Activated CD4-positive, alpha-beta T cell treated with anti-CD3 and anti-CD28 coated beads for 36 hours (primary cell): ENCODE data around the gene ZNF574. TPM values are rescaled to one million over a fixed set of nuclear protein-coding genes. Genes with fewer than 3 reads are reported as not detected.

Experiments used
- ATAC-seq: fragments of 200-7000 bp; cut with Tn5 transposase; one replicate; pipeline ENCODE4 v1.10.0; 2021; ENCODE audit warnings: mild to moderate bottlenecking, moderate library complexity
- CTCF ChIA-PET: fragments of 350-600 bp; sonication (Branson Sonifier 250); formaldehyde crosslinking; loops from one replicate; lab custom pipeline; 2021; ENCODE audit warnings: antibody characterized with exemption; lab: Charles Lee
- POLR2A ChIA-PET: fragments of 350-600 bp; sonication (Branson Sonifier 250); formaldehyde crosslinking; loops from one replicate; lab custom pipeline; 2021; ENCODE audit warnings: antibody characterized with exemption, inconsistent platforms; lab: Charles Lee
- DNase-seq: peaks from one replicate; pipeline ENCODE4 v3.0.0-alpha.2; 2020
- H3K27ac Mint-ChIP-seq: one replicate; pipeline ENCODE4 v1.8.0; 2021; ENCODE audit warnings: mixed read lengths
- H3K27me3 Mint-ChIP-seq: one replicate; pipeline ENCODE4 v1.8.0; 2021; ENCODE audit warnings: mixed read lengths
- H3K36me3 Mint-ChIP-seq: one replicate; pipeline ENCODE4 v1.8.0; 2021; ENCODE audit warnings: low read depth, mixed read lengths
- H3K4me1 Mint-ChIP-seq: one replicate; pipeline ENCODE4 v1.8.0; 2021; ENCODE audit warnings: mixed read lengths
- H3K4me3 Mint-ChIP-seq: one replicate; pipeline ENCODE4 v1.8.0; 2021; ENCODE audit warnings: mild to moderate bottlenecking, moderate library complexity, mixed read lengths
- H3K9me3 Mint-ChIP-seq: one replicate; pipeline ENCODE4 v1.8.0; 2021; ENCODE audit warnings: low read depth, mixed read lengths
- intact Hi-C, 2 experiments: fragments of 100-400 bp; cut with DNase I in 1 of 2; cut with micrococcal nuclease in 1 of 2; formaldehyde crosslinking; loops; one replicate each; pipeline versions ENCODE4 v1.14.2 to v1.15.1; 2022 to 2024; cut with DNase I, micrococcal nuclease
- total RNA-seq, 2 experiments: library from RNA; stranded (reverse); gene quantifications; one replicate each; pipeline ENCODE4 v1.2.3, GENCODE V29; 2021

Gene ZNF574
- total RNA-seq, 2 experiments from 2014 or later = 10.7 to 14.8 TPM

GRCh38 chr19:42059196-42059595 lies 16.8 kb upstream of the ZNF574 start:
- Mint-ChIP-seq H3K4me1 (no peaks in the 10 kb centered on the region), H3K27ac (no peak overlapping the region), H3K36me3 (no peaks in the 10 kb centered on the region), H3K4me3 (no peak overlapping the region), H3K9me3 (no peaks in the 10 kb centered on the region), H3K27me3 (no peaks in the 10 kb centered on the region)
- POLR2A ChIA-PET = no interaction called here
- no peak for DNase-seq
- no peak for ATAC-seq
- intact Hi-C loops = no loop called here
- CTCF ChIA-PET = no interaction called here

- ChIA-PET POLR2A (no interaction called here), CTCF (interaction anchor here (0.6 kb wide), 1 partner anchor 569 kb away, joined by 3 read pairs; no protein-coding TSS in a partner anchor)
- H3K4me3 Mint-ChIP-seq = no peak overlapping the region
- no peaks in the 10 kb centered on the region for H3K36me3 Mint-ChIP-seq
- H3K27ac Mint-ChIP-seq = no peak overlapping the region
- no peaks in the 10 kb centered on the region for H3K9me3 Mint-ChIP-seq
- no peaks in the 10 kb centered on the region for H3K4me1 Mint-ChIP-seq
- no peaks in the 10 kb centered on the region for H3K27me3 Mint-ChIP-seq
- DNase-seq = no peak
- ATAC-seq = no peak
- intact Hi-C loops = no loop called here
Measured at GRCh38 chr19:42060117-42060516, 15.8 kb upstream of the ZNF574 start.

GRCh38 chr19:42062381-42062780 lies 13.6 kb upstream of the ZNF574 start:
- intact Hi-C loops = no loop called here
- no peak overlapping the region for H3K4me3 Mint-ChIP-seq
- H3K9me3 Mint-ChIP-seq = no peaks in the 10 kb centered on the region
- no peaks in the 10 kb centered on the region for H3K27me3 Mint-ChIP-seq
- ChIA-PET POLR2A (no interaction called here), CTCF (no interaction called here)
- H3K36me3 Mint-ChIP-seq = no peaks in the 10 kb centered on the region
- ATAC-seq (no peak), DNase-seq (no peak)
- H3K4me1 Mint-ChIP-seq = no peaks in the 10 kb centered on the region
- H3K27ac Mint-ChIP-seq = no peak overlapping the region

- DNase-seq (no peak), ATAC-seq (no peak)
- no peaks in the 10 kb centered on the region for H3K9me3 Mint-ChIP-seq
- no peaks in the 10 kb centered on the region for H3K36me3 Mint-ChIP-seq
- ChIA-PET CTCF (interaction anchor here (0.5 kb wide), 1 partner anchor 311 kb away, joined by 4 read pairs; no protein-coding TSS in a partner anchor), POLR2A (no interaction called here)
- H3K4me1 Mint-ChIP-seq = no peaks in the 10 kb centered on the region
- intact Hi-C loops = no loop called here
- H3K4me3 Mint-ChIP-seq = no peak overlapping the region
- no peak overlapping the region for H3K27ac Mint-ChIP-seq
- H3K27me3 Mint-ChIP-seq = no peaks in the 10 kb centered on the region
Measured at GRCh38 chr19:42064432-42064831, 11.5 kb upstream of the ZNF574 start.

- no peak overlapping the region for H3K27ac Mint-ChIP-seq
- ChIA-PET POLR2A (no interaction called here), CTCF (no interaction called here)
- H3K27me3 Mint-ChIP-seq = no peaks in the 10 kb centered on the region
- DNase-seq = no peak
- no peaks in the 10 kb centered on the region for H3K36me3 Mint-ChIP-seq
- no peak overlapping the region for H3K4me3 Mint-ChIP-seq
- no peaks in the 10 kb centered on the region for H3K9me3 Mint-ChIP-seq
- H3K4me1 Mint-ChIP-seq = no peaks in the 10 kb centered on the region
- intact Hi-C loops = no loop called here
- ATAC-seq = no peak
Measured at GRCh38 chr19:42065051-42065450, 10.9 kb upstream of the ZNF574 start.

GRCh38 chr19:42065511-42065910 lies 10.5 kb upstream of the ZNF574 start:
- Mint-ChIP-seq H3K4me1 (no peaks in the 10 kb centered on the region), H3K36me3 (no peaks in the 10 kb centered on the region), H3K27me3 (no peaks in the 10 kb centered on the region), H3K27ac (no peak overlapping the region), H3K9me3 (no peaks in the 10 kb centered on the region), H3K4me3 (no peak overlapping the region)
- ATAC-seq (no peak), DNase-seq (no peak)
- ChIA-PET CTCF (no interaction called here), POLR2A (no interaction called here)
- intact Hi-C loops = no loop called here

GRCh38 chr19:42066075-42066754 lies 9.8 kb upstream of the ZNF574 start:
- H3K36me3 Mint-ChIP-seq = no peaks in the 10 kb centered on the region
- H3K4me3 Mint-ChIP-seq = no peak overlapping the region
- no peak overlapping the region for H3K27ac Mint-ChIP-seq
- intact Hi-C loops = no loop called here
- no peaks in the 10 kb centered on the region for H3K27me3 Mint-ChIP-seq
- no peaks in the 10 kb centered on the region for H3K9me3 Mint-ChIP-seq
- peak; percentile 16 for ATAC-seq
- CTCF ChIA-PET = no interaction called here
- POLR2A ChIA-PET = no interaction called here
- H3K4me1 Mint-ChIP-seq = no peaks in the 10 kb centered on the region
- DNase-seq = no peak

GRCh38 chr19:42067315-42067888 lies 8.6 kb upstream of the ZNF574 start:
- DNase-seq (no peak), ATAC-seq (no peak)
- Mint-ChIP-seq H3K4me3 (no peak overlapping the region), H3K9me3 (no peaks in the 10 kb centered on the region), H3K4me1 (no peaks in the 10 kb centered on the region), H3K27ac (no peak overlapping the region), H3K36me3 (no peaks in the 10 kb centered on the region), H3K27me3 (no peaks in the 10 kb centered on the region)
- intact Hi-C loops = no loop called here
- ChIA-PET CTCF (no interaction called here), POLR2A (no interaction called here)

- Mint-ChIP-seq H3K36me3 (no peaks in the 10 kb centered on the region), H3K27ac (no peak overlapping the region), H3K9me3 (no peaks in the 10 kb centered on the region), H3K4me1 (no peaks in the 10 kb centered on the region), H3K4me3 (no peak overlapping the region), H3K27me3 (no peaks in the 10 kb centered on the region)
- POLR2A ChIA-PET = interaction anchor here (0.6 kb wide), 1 partner anchor 17 kb away, joined by 3 read pairs; no protein-coding TSS in a partner anchor
- intact Hi-C loops = no loop called here
- CTCF ChIA-PET = no interaction called here
- DNase-seq (no peak), ATAC-seq (no peak)
Measured at GRCh38 chr19:42068361-42068755, 7.6 kb upstream of the ZNF574 start.

GRCh38 chr19:42068756-42069571 lies 7.0 kb upstream of the ZNF574 start:
- Mint-ChIP-seq H3K9me3 (no peaks in the 10 kb centered on the region), H3K36me3 (no peaks in the 10 kb centered on the region), H3K27ac (no peak overlapping the region), H3K27me3 (no peaks in the 10 kb centered on the region), H3K4me3 (no peak overlapping the region), H3K4me1 (no peaks in the 10 kb centered on the region)
- ChIA-PET POLR2A (interaction anchor here (0.6 kb wide), 1 partner anchor 38 kb away, joined by 3 read pairs; no protein-coding TSS in a partner anchor), CTCF (no interaction called here)
- ATAC-seq (no peak), DNase-seq (no peak)
- intact Hi-C loops = no loop called here

- Mint-ChIP-seq H3K9me3 (no peaks in the 10 kb centered on the region), H3K4me1 (peaks cover 3% of the 10 kb centered on the region), H3K27ac (no peak within 1 kb of the TSS), H3K27me3 (no peaks in the 10 kb centered on the region), H3K4me3 (no peak within 1 kb of the TSS), H3K36me3 (no peaks in the 10 kb centered on the region)
- ATAC-seq (no peak), DNase-seq (no peak)
- POLR2A ChIA-PET = interaction anchor here (0.6 kb wide), 1 partner anchor 39 kb away, joined by 3 read pairs; no protein-coding TSS in a partner anchor
- intact Hi-C loops = no loop called here
- CTCF ChIA-PET = no interaction called here
Measured at GRCh38 chr19:42069619-42070351, 6.2 kb upstream of the ZNF574 start, which contains the start of gene GRIK5. Gene GRIK5 (minus strand): TSS chr19:42070206. CDS start chr19:42065770, 4,436 bp downstream.
